ENCODE measurements around the gene SLC23A2.

GRCh38 chr20:4972506-4973251 is 28.6 kb downstream of the SLC23A2 start:
- TF ChIP-seq, protein P1, sequence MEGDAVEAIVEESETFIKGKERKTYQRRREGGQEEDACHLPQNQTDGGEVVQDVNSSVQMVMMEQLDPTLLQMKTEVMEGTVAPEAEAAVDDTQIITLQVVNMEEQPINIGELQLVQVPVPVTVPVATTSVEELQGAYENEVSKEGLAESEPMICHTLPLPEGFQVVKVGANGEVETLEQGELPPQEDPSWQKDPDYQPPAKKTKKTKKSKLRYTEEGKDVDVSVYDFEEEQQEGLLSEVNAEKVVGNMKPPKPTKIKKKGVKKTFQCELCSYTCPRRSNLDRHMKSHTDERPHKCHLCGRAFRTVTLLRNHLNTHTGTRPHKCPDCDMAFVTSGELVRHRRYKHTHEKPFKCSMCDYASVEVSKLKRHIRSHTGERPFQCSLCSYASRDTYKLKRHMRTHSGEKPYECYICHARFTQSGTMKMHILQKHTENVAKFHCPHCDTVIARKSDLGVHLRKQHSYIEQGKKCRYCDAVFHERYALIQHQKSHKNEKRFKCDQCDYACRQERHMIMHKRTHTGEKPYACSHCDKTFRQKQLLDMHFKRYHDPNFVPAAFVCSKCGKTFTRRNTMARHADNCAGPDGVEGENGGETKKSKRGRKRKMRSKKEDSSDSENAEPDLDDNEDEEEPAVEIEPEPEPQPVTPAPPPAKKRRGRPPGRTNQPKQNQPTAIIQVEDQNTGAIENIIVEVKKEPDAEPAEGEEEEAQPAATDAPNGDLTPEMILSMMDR (IDR thresholded peaks at IDR 0.05; ENCODE audit: insufficient read depth, low read depth, low read length): no peak
- TF ChIP-seq EZH2 (IDR thresholded peaks at IDR 0.05; ENCODE audit: insufficient read depth, low read length): no peak

Measured in astrocyte (in vitro differentiated cells and primary cell).